Liver (tissue), 3 donors: ENCODE results near the gene ADSS2.

Source experiments
- HNF4A ChIP-seq, 2 donors: conservative IDR thresholded peaks; 2 replicates each; pipeline ENCODE4 v1.6.1; 2016; ENCODE audit warnings: antibody characterized with exemption in 2 of 2, mild to moderate bottlenecking in 2 of 2
- JUND ChIP-seq, 2 donors: IDR thresholded peaks; 2 replicates each; pipeline ENCODE4 v1.6.1; 2016; ENCODE audit warnings: antibody characterized with exemption in 2 of 2
- SP1 ChIP-seq: IDR thresholded peaks from 2 replicates; pipeline ENCODE4 v1.6.1; 2018; ENCODE audit warnings: antibody characterized with exemption, mild to moderate bottlenecking
- YY1 ChIP-seq: IDR thresholded peaks from 2 replicates; pipeline ENCODE4 v1.6.1; 2016; ENCODE audit warnings: antibody characterized with exemption, mild to moderate bottlenecking
- TF ChIP-seq, protein P1 (sequence below): fragments of 150-350 bp; IDR thresholded peaks from 2 replicates; pipeline ENCODE4 v1.5.1; 2017; ENCODE audit warnings: improper control_type of control experiment, low read depth, low read length; ENCODE audit not compliant: missing input control
- TF ChIP-seq, protein P2 (sequence below): IDR thresholded peaks from 2 replicates; pipeline ENCODE4 v1.6.1; 2016; ENCODE audit warnings: antibody characterized with exemption, mild to moderate bottlenecking
- TF ChIP-seq, protein P3 (sequence below): IDR thresholded peaks from 2 replicates; pipeline ENCODE4 v1.6.1; 2016; ENCODE audit warnings: antibody characterized with exemption
- TF ChIP-seq, protein P4 (sequence below): IDR thresholded peaks from 2 replicates; pipeline ENCODE4 v1.6.1; 2016; ENCODE audit warnings: antibody characterized with exemption
- donor health status: healthy.
- donor health status: healthy.

DNA sequence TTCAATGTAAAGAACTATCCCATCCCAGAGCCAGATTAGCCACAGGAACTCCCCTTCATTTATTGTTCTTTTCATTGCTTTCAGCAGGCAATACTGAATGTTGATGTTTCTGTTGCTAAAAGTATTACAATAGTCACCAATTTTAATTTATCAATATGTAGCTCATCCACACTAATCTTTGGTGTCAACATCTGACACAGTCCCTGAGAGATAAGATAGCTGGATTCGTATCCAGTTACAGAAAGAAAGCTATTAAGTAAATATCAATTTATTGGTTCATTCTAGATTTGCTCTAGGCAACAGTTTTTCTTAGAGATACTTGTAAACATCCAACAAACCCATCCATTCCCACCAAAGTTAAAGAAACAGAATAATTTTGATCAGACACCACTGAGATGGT is 4.7 kb downstream of the ADSS2 start:
- TF ChIP-seq HNF4A (conservative IDR thresholded peaks at IDR 0.05) (no peak), YY1 (no peak), SP1 (no peak), JUND (IDR thresholded peaks at IDR 0.05) (no peak)
- TF ChIP-seq, protein P1, sequence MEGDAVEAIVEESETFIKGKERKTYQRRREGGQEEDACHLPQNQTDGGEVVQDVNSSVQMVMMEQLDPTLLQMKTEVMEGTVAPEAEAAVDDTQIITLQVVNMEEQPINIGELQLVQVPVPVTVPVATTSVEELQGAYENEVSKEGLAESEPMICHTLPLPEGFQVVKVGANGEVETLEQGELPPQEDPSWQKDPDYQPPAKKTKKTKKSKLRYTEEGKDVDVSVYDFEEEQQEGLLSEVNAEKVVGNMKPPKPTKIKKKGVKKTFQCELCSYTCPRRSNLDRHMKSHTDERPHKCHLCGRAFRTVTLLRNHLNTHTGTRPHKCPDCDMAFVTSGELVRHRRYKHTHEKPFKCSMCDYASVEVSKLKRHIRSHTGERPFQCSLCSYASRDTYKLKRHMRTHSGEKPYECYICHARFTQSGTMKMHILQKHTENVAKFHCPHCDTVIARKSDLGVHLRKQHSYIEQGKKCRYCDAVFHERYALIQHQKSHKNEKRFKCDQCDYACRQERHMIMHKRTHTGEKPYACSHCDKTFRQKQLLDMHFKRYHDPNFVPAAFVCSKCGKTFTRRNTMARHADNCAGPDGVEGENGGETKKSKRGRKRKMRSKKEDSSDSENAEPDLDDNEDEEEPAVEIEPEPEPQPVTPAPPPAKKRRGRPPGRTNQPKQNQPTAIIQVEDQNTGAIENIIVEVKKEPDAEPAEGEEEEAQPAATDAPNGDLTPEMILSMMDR = no peak
- TF ChIP-seq, protein P2, sequence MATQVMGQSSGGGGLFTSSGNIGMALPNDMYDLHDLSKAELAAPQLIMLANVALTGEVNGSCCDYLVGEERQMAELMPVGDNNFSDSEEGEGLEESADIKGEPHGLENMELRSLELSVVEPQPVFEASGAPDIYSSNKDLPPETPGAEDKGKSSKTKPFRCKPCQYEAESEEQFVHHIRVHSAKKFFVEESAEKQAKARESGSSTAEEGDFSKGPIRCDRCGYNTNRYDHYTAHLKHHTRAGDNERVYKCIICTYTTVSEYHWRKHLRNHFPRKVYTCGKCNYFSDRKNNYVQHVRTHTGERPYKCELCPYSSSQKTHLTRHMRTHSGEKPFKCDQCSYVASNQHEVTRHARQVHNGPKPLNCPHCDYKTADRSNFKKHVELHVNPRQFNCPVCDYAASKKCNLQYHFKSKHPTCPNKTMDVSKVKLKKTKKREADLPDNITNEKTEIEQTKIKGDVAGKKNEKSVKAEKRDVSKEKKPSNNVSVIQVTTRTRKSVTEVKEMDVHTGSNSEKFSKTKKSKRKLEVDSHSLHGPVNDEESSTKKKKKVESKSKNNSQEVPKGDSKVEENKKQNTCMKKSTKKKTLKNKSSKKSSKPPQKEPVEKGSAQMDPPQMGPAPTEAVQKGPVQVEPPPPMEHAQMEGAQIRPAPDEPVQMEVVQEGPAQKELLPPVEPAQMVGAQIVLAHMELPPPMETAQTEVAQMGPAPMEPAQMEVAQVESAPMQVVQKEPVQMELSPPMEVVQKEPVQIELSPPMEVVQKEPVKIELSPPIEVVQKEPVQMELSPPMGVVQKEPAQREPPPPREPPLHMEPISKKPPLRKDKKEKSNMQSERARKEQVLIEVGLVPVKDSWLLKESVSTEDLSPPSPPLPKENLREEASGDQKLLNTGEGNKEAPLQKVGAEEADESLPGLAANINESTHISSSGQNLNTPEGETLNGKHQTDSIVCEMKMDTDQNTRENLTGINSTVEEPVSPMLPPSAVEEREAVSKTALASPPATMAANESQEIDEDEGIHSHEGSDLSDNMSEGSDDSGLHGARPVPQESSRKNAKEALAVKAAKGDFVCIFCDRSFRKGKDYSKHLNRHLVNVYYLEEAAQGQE = no peak
- TF ChIP-seq, protein P3, sequence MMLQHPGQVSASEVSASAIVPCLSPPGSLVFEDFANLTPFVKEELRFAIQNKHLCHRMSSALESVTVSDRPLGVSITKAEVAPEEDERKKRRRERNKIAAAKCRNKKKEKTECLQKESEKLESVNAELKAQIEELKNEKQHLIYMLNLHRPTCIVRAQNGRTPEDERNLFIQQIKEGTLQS = no peak
- TF ChIP-seq, protein P4, sequence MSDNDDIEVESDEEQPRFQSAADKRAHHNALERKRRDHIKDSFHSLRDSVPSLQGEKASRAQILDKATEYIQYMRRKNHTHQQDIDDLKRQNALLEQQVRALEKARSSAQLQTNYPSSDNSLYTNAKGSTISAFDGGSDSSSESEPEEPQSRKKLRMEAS = no peak
